Measurements from ENCODE around the gene RXYLT1.

The RXYLT1 gene

GRCh38 chr12:63811755-63812154, 32.0 kb downstream of the RXYLT1 start:
- no peak overlapping the region for H3K27ac ChIP-seq (ENCODE audit: poor library complexity, severe bottlenecking)
- TF ChIP-seq CTCF (IDR thresholded peaks at IDR 0.05; ENCODE audit: poor library complexity, severe bottlenecking) = no peak
- H3K4me3 ChIP-seq (ENCODE audit: severe bottlenecking) = no peak overlapping the region
- DNase-seq (ENCODE audit: low spot score) (no peak), ATAC-seq (ENCODE audit: low read depth) (no peak)
- no peaks in the 10 kb centered on the region for H3K27me3 ChIP-seq (ENCODE audit: insufficient read depth, poor library complexity, severe bottlenecking)
- H3K9me3 ChIP-seq (ENCODE audit: severe bottlenecking) = no peaks in the 10 kb centered on the region
- H3K4me1 ChIP-seq (ENCODE audit: insufficient read depth, poor library complexity, severe bottlenecking) = no peaks in the 10 kb centered on the region
- H3K36me3 ChIP-seq (ENCODE audit: low read depth) = no peaks in the 10 kb centered on the region; the same call in 1 of the 2 replicates

GRCh38 chr12:63814146-63814772, 34.5 kb downstream of the RXYLT1 start:
- no peak for DNase-seq (ENCODE audit: low spot score)
- Histone ChIP-seq H3K9me3 (ENCODE audit: severe bottlenecking) (no peaks in the 10 kb centered on the region), H3K27ac (ENCODE audit: poor library complexity, severe bottlenecking) (no peak overlapping the region), H3K4me1 (ENCODE audit: insufficient read depth, poor library complexity, severe bottlenecking) (no peaks in the 10 kb centered on the region), H3K27me3 (ENCODE audit: insufficient read depth, poor library complexity, severe bottlenecking) (no peaks in the 10 kb centered on the region), H3K36me3 (ENCODE audit: low read depth) (no peaks in the 10 kb centered on the region; the same call in 1 of the 2 replicates), H3K4me3 (ENCODE audit: severe bottlenecking) (no peak overlapping the region)
- no peak for ATAC-seq (ENCODE audit: low read depth)
- TF ChIP-seq CTCF (IDR thresholded peaks at IDR 0.05; ENCODE audit: poor library complexity, severe bottlenecking) = no peak

GRCh38 chr12:63815482-63815852, 35.8 kb downstream of the RXYLT1 start:
- Histone ChIP-seq H3K9me3 (ENCODE audit: severe bottlenecking) (no peaks in the 10 kb centered on the region), H3K36me3 (ENCODE audit: low read depth) (no peaks in the 10 kb centered on the region), H3K27ac (ENCODE audit: poor library complexity, severe bottlenecking) (no peak overlapping the region), H3K27me3 (ENCODE audit: insufficient read depth, poor library complexity, severe bottlenecking) (no peaks in the 10 kb centered on the region), H3K4me1 (ENCODE audit: insufficient read depth, poor library complexity, severe bottlenecking) (no peaks in the 10 kb centered on the region), H3K4me3 (ENCODE audit: severe bottlenecking) (no peak overlapping the region)
- no peak for TF ChIP-seq CTCF (IDR thresholded peaks at IDR 0.05; ENCODE audit: poor library complexity, severe bottlenecking)
- DNase-seq (ENCODE audit: low spot score) (no peak), ATAC-seq (ENCODE audit: low read depth) (no peak)

- no peak for ATAC-seq (ENCODE audit: low read depth)
- no peaks in the 10 kb centered on the region for H3K9me3 ChIP-seq (ENCODE audit: severe bottlenecking)
- no peak for DNase-seq (ENCODE audit: low spot score)
These were observed 36.3 kb downstream of the RXYLT1 start for GRCh38 chr12:63816031-63816430.

More at GRCh38 chr12:63816031-63816430, 36.3 kb downstream of the RXYLT1 start:
- no peak for TF ChIP-seq CTCF (IDR thresholded peaks at IDR 0.05; ENCODE audit: poor library complexity, severe bottlenecking)
- Histone ChIP-seq H3K4me1 (ENCODE audit: insufficient read depth, poor library complexity, severe bottlenecking) (no peaks in the 10 kb centered on the region), H3K27me3 (ENCODE audit: insufficient read depth, poor library complexity, severe bottlenecking) (no peaks in the 10 kb centered on the region), H3K36me3 (ENCODE audit: low read depth) (no peaks in the 10 kb centered on the region), H3K27ac (ENCODE audit: poor library complexity, severe bottlenecking) (no peak overlapping the region), H3K4me3 (ENCODE audit: severe bottlenecking) (no peak overlapping the region)
